GM12801 (cell line): ENCODE data around the gene FNDC3B.

ENCODE experiments used
- CTCF ChIP-seq: IDR thresholded peaks from one replicate; pipeline ENCODE4 v1.5.1; 2011; ENCODE audit warnings: control low read depth; ENCODE audit not compliant: insufficient read length; ENCODE audit errors: extremely low read depth

FNDC3B gene

GRCh38 chr3:172137287-172138192 is 98.2 kb downstream of the FNDC3B start:
- TF ChIP-seq CTCF = no peak

GRCh38 chr3:172138193-172138537 is 98.8 kb downstream of the FNDC3B start:
- no peak for TF ChIP-seq CTCF

GRCh38 chr3:172138792-172139507 is 99.6 kb downstream of the FNDC3B start:
- TF ChIP-seq CTCF = no peak

- no peak for TF ChIP-seq CTCF
These were observed 100.3 kb downstream of the FNDC3B start for GRCh38 chr3:172139528-172140276.

- TF ChIP-seq CTCF = no peak
These were observed 101.4 kb downstream of the FNDC3B start for GRCh38 chr3:172140499-172141391.

GRCh38 chr3:172142051-172142863 is 102.9 kb downstream of the FNDC3B start:
- no peak for TF ChIP-seq CTCF
